ENCODE data around the gene OPHN1.

Gene OPHN1

DNA sequence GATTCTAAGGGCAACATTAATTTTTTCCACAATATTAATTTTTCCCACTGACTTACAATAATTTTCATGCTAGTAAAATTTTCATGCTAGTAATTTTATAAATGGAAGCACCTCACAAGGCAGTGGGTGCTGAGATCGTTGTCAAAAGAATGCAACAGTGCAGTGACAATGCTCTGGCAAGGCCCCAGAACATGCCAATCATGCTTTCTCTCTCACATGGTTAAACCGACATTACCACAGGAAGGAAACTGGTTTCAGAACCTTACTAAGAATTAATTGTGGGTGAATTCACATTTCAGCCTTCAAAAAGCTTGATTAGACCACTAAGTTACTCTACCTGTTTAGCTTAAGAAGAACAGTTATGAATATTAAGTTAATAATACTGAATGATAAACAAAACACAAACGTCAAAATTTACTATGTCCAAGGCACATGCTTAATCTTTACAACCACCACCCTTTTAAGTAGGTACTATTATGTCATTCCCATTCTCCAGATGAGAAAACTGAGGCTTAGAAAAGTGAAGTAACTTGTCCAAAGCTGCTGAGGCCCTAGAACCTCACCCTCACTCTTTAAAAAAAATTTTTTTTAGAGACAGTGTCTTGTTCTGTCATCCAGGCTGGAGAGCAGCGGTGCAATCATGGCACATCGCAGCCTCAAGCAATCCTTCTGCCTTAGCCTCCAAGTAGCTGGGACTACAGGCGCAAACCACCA is 10.0 kb upstream of the OPHN1 start:
- Histone ChIP-seq H3K9me3 (ENCODE audit: control insufficient read depth in 1 of 2, low read length in 2 of 2) (no peaks in the 10 kb centered on the region), H3K36me3 (ENCODE audit: control insufficient read depth in 1 of 2, insufficient read depth in 2 of 2, low read length in 2 of 2) (no peaks in the 10 kb centered on the region), H3K4me1 (ENCODE audit: control insufficient read depth in 1 of 2, insufficient read depth in 2 of 2, low read length in 2 of 2) (peaks cover 0 to 18% of the 10 kb centered on the region in 2 donors), H3K27ac (ENCODE audit: low read length) (no peak overlapping the region), H3K27me3 (ENCODE audit: low read depth, low read length) (no peaks in the 10 kb centered on the region), H3K4me3 (ENCODE audit: low read depth in 1 of 2, low read length in 2 of 2) (no peak overlapping the region)

DNA sequence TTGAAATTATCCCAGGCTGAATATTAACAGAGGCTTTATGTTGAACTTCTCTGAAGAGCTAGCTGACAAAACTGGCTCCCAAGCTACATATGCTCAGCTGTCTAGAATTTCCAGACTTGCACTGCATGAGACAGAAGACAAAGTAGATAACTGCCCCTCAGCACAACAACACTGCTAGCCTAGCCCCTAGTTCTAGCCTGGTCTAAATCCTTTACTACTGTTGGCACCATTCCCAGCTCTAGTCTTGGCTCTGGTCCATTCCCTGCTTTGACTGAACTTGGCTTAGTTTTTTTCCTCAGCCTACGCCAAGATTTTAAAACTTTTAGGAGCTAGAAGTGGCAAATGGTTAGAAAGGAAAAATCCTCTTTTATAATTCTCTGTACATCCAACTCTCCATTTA is 7.6 kb upstream of the OPHN1 start:
- Histone ChIP-seq H3K27me3 (ENCODE audit: low read depth, low read length) (no peaks in the 10 kb centered on the region), H3K4me1 (ENCODE audit: control insufficient read depth in 1 of 2, insufficient read depth in 2 of 2, low read length in 2 of 2) (peaks cover 0 to 18% of the 10 kb centered on the region in 2 donors), H3K4me3 (ENCODE audit: low read depth in 1 of 2, low read length in 2 of 2) (no peak overlapping the region), H3K9me3 (ENCODE audit: control insufficient read depth in 1 of 2, low read length in 2 of 2) (no peaks in the 10 kb centered on the region), H3K36me3 (ENCODE audit: control insufficient read depth in 1 of 2, insufficient read depth in 2 of 2, low read length in 2 of 2) (no peaks in the 10 kb centered on the region), H3K27ac (ENCODE audit: low read length) (no peak overlapping the region)

DNA sequence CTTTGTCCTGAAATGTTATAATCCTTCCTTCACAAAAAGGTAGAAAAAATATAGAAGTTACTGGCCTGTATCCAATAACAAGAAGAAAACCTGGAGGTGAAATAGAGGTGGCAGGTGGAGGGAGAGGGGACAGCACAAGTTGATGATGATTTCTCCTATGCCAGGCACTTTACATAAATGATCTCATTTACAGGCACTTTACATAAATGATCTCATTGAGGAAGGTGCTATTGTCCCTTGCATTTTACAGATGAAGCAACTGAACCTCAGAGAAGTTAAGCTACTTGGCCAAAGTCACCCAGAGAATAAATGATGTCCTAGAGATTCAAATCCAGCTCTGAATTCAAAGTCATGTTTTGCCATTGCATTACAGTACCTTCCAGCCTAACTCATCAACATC is 7.1 kb upstream of the OPHN1 start:
- Histone ChIP-seq H3K4me1 (ENCODE audit: control insufficient read depth in 1 of 2, insufficient read depth in 2 of 2, low read length in 2 of 2) (peaks cover 0 to 18% of the 10 kb centered on the region in 2 donors), H3K36me3 (ENCODE audit: control insufficient read depth in 1 of 2, insufficient read depth in 2 of 2, low read length in 2 of 2) (no peaks in the 10 kb centered on the region), H3K27me3 (ENCODE audit: low read depth, low read length) (no peaks in the 10 kb centered on the region), H3K9me3 (ENCODE audit: control insufficient read depth in 1 of 2, low read length in 2 of 2) (no peaks in the 10 kb centered on the region), H3K4me3 (ENCODE audit: low read depth in 1 of 2, low read length in 2 of 2) (no peak overlapping the region), H3K27ac (ENCODE audit: low read length) (no peak overlapping the region)

DNA sequence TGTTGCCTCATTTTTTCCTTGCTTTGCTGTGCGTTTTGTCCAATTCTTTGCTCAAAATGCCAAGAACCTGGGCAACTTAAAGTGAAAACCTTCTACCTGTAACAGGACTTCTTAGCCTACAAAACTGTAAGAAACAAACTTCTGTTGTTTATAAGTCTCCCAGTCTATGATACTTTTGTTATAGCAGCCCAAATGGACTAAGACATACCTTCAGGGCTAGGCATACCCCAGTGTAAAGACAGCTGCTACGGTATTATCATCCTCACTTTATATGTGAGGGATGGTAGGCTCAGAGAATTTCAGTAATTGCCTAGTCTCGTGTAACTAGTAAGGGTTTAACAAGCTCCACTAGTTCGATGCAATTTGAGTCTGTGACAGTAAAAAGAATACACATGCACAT is 6.0 kb upstream of the OPHN1 start:
- Histone ChIP-seq H3K27ac (ENCODE audit: low read length) (no peak overlapping the region), H3K27me3 (ENCODE audit: low read depth, low read length) (no peaks in the 10 kb centered on the region), H3K4me3 (ENCODE audit: low read depth in 1 of 2, low read length in 2 of 2) (no peak overlapping the region), H3K4me1 (ENCODE audit: control insufficient read depth in 1 of 2, insufficient read depth in 2 of 2, low read length in 2 of 2) (peaks cover 0 to 24% of the 10 kb centered on the region in 2 donors), H3K9me3 (ENCODE audit: control insufficient read depth in 1 of 2, low read length in 2 of 2) (no peaks in the 10 kb centered on the region), H3K36me3 (ENCODE audit: control insufficient read depth in 1 of 2, insufficient read depth in 2 of 2, low read length in 2 of 2) (no peaks in the 10 kb centered on the region)

DNA sequence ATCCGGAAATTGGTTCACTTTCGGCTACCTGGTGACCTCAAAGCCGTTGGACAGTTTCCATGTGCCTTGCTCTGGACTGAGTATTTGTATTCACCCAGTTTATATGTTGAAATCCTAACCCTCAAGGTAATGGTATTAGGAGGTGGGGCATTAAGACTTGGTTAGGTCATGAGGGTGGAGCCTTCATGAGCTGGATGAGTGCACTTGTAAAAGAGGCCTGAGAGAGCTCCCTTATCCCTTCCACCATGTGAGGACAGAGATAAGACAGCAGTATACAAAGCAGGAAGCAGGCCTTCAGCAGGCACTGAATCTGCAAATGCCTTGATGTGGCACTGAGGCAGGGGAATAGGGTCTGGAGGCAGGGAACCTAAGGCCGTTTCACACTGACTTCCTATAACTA is 5.3 kb upstream of the OPHN1 start:
- H3K27ac ChIP-seq (ENCODE audit: low read length) = no peak overlapping the region
- H3K36me3 ChIP-seq (ENCODE audit: control insufficient read depth in 1 of 2, insufficient read depth in 2 of 2, low read length in 2 of 2) = no peaks in the 10 kb centered on the region
- no peak overlapping the region for H3K4me3 ChIP-seq (ENCODE audit: low read depth in 1 of 2, low read length in 2 of 2)
- peaks cover 0 to 27% of the 10 kb centered on the region in 2 donors for H3K4me1 ChIP-seq (ENCODE audit: control insufficient read depth in 1 of 2, insufficient read depth in 2 of 2, low read length in 2 of 2)
- H3K9me3 ChIP-seq (ENCODE audit: control insufficient read depth in 1 of 2, low read length in 2 of 2) = no peaks in the 10 kb centered on the region
- H3K27me3 ChIP-seq (ENCODE audit: low read depth, low read length) = no peaks in the 10 kb centered on the region

DNA sequence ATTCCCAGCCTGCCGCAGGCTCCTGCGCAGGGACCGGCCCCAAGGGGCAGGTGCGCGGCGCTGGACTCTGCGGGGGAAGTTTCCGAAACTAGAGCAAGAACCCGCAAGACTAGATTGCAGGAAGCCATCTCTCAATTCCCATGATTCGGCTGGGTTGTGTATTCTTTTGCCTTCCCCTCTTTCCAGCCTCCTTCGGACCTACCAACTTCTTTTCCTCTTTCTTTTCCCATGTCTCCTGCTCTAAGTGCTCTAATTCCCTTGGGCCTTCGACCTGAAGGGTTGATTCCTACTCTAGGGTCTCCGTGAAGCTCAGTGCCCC is 645 bp upstream of the OPHN1 start:
- H3K4me3 ChIP-seq (ENCODE audit: low read depth in 1 of 2, low read length in 2 of 2) = peak overlapping the region; percentile 68 to 79
- H3K27ac ChIP-seq (ENCODE audit: low read length) = peak overlapping the region; percentile 75
- H3K27me3 ChIP-seq (ENCODE audit: low read depth, low read length) = no peaks in the 10 kb centered on the region
- H3K9me3 ChIP-seq (ENCODE audit: control insufficient read depth in 1 of 2, low read length in 2 of 2) = no peaks in the 10 kb centered on the region
- peaks cover 0 to 9% of the 10 kb centered on the region in 2 donors for H3K4me1 ChIP-seq (ENCODE audit: control insufficient read depth in 1 of 2, insufficient read depth in 2 of 2, low read length in 2 of 2)
- H3K36me3 ChIP-seq (ENCODE audit: control insufficient read depth in 1 of 2, insufficient read depth in 2 of 2, low read length in 2 of 2) = no peaks in the 10 kb centered on the region

DNA sequence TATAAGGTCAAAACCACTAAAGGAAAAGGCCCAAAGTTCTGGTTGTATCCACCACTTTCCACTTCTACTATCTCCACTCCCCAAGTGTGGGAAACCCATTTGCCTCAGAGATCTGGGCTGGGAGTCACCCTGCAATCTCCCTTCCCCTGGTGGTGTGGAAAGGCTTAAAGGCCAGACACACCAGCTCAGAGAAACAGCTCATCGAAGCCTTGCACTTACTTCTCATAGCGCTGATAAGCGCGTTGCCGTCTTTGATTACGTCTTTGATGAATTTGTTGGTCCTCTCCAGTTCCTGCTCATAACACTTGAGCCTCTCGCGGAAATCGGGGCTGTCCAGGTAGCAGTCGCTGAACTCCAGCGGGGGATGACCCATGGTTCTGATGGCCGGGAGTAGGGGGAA is 647 bp downstream of the OPHN1 start:
- Histone ChIP-seq H3K27ac (ENCODE audit: low read length) (peak overlapping the region; percentile 75), H3K27me3 (ENCODE audit: low read depth, low read length) (no peaks in the 10 kb centered on the region), H3K9me3 (ENCODE audit: control insufficient read depth in 1 of 2, low read length in 2 of 2) (no peaks in the 10 kb centered on the region), H3K36me3 (ENCODE audit: control insufficient read depth in 1 of 2, insufficient read depth in 2 of 2, low read length in 2 of 2) (no peaks in the 10 kb centered on the region), H3K4me1 (ENCODE audit: control insufficient read depth in 1 of 2, insufficient read depth in 2 of 2, low read length in 2 of 2) (peaks cover 0 to 9% of the 10 kb centered on the region in 2 donors), H3K4me3 (ENCODE audit: low read depth in 1 of 2, low read length in 2 of 2) (peak overlapping the region; percentile 68 to 79)

DNA sequence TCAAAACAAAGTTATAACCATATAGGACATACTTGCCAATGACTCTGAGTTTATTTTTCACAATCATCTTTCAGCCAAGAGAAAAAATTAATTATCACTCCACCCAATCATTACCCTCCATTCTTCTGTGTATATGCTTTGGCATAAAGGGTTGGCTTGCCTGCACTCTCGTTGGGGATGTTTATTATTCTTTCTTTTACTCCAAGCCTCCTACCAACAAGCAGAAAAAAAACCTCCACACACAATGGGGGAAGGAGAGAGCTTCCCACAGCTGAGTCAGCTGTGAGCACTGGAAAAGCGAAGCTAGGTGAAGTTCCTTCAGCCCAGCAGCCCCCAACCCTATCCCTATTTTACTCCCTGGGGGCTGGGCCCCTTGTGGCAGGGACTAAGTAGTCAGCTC is 1.5 kb downstream of the OPHN1 start:
- H3K27me3 ChIP-seq (ENCODE audit: low read depth, low read length) = no peaks in the 10 kb centered on the region
- H3K4me1 ChIP-seq (ENCODE audit: control insufficient read depth in 1 of 2, insufficient read depth in 2 of 2, low read length in 2 of 2) = peaks cover 0 to 9% of the 10 kb centered on the region in 2 donors
- H3K36me3 ChIP-seq (ENCODE audit: control insufficient read depth in 1 of 2, insufficient read depth in 2 of 2, low read length in 2 of 2) = no peaks in the 10 kb centered on the region
- H3K27ac ChIP-seq (ENCODE audit: low read length) = no peak overlapping the region
- peak overlapping the region in 1 of 2 donors; percentile 68 for H3K4me3 ChIP-seq (ENCODE audit: low read depth in 1 of 2, low read length in 2 of 2)
- H3K9me3 ChIP-seq (ENCODE audit: control insufficient read depth in 1 of 2, low read length in 2 of 2) = no peaks in the 10 kb centered on the region

DNA sequence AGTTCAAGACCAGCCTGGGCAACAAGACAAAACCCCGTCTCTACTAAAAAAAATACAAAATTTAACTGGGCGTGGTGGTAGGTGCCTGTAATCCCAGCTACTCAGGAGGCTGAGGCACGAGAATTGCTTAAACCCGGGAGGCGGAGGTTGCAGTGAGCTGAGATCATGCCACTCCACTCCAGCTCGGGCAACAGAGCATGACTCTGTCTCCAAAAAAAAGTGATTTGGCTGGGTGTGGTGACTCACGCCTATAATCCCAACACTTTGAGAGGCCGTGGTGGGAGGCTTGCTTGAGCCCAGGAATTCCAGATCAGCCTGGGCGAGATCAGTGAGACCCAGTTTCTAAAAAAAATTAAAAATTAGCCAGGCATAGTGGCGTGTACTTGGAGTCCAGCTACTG is 4.1 kb downstream of the OPHN1 start:
- no peak overlapping the region for H3K27ac ChIP-seq (ENCODE audit: low read length)
- no peaks in the 10 kb centered on the region for H3K27me3 ChIP-seq (ENCODE audit: low read depth, low read length)
- no peaks in the 10 kb centered on the region for H3K36me3 ChIP-seq (ENCODE audit: control insufficient read depth in 1 of 2, insufficient read depth in 2 of 2, low read length in 2 of 2)
- H3K4me3 ChIP-seq (ENCODE audit: low read depth in 1 of 2, low read length in 2 of 2) = no peak overlapping the region
- no peaks in the 10 kb centered on the region for H3K9me3 ChIP-seq (ENCODE audit: control insufficient read depth in 1 of 2, low read length in 2 of 2)
- H3K4me1 ChIP-seq (ENCODE audit: control insufficient read depth in 1 of 2, insufficient read depth in 2 of 2, low read length in 2 of 2) = peaks cover 0 to 1% of the 10 kb centered on the region in 2 donors

DNA sequence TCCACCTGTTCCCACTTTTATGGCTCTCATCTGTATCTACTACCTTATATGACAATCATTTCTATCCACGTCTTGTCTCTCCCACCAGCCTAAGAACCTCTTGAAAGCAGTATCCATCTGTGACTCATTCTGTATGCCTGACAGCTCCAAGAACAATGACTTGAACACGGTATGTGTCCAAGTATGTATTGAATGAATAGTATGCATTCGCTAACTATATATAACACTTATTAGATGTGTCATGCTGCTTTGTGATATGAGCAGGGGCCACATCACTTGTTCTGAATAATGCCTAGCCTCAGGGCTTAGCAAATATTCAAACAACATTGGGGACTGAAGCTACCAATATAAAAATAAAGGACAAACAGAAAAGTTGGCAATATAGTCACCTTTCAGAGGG is 4.9 kb downstream of the OPHN1 start:
- no peak overlapping the region for H3K4me3 ChIP-seq (ENCODE audit: low read depth in 1 of 2, low read length in 2 of 2)
- no peaks in the 10 kb centered on the region for H3K36me3 ChIP-seq (ENCODE audit: control insufficient read depth in 1 of 2, insufficient read depth in 2 of 2, low read length in 2 of 2)
- no peaks in the 10 kb centered on the region for H3K9me3 ChIP-seq (ENCODE audit: control insufficient read depth in 1 of 2, low read length in 2 of 2)
- H3K4me1 ChIP-seq (ENCODE audit: control insufficient read depth in 1 of 2, insufficient read depth in 2 of 2, low read length in 2 of 2) = no peaks in the 10 kb centered on the region
- H3K27me3 ChIP-seq (ENCODE audit: low read depth, low read length) = no peaks in the 10 kb centered on the region
- H3K27ac ChIP-seq (ENCODE audit: low read length) = no peak overlapping the region

DNA sequence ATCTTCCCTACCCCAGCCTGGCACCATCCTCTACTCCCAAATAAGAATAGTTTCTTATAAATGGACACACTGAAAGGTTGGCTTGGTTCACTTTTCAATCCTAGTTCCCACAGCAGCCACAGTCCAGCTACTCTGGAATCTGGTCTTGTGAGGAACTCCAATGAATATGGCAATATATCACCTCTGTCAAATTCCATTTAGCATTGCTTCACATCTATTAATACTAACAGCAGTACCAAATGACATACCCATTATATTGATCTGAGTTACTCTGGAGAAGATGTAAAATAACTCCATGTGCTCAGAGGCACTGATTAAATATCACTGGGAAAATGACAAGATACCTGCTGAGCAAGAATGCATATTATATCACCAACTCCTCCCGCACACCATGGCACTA is 8.6 kb downstream of the OPHN1 start:
- Histone ChIP-seq H3K9me3 (ENCODE audit: control insufficient read depth in 1 of 2, low read length in 2 of 2) (no peaks in the 10 kb centered on the region), H3K36me3 (ENCODE audit: control insufficient read depth in 1 of 2, insufficient read depth in 2 of 2, low read length in 2 of 2) (no peaks in the 10 kb centered on the region), H3K27ac (ENCODE audit: low read length) (no peak overlapping the region), H3K4me3 (ENCODE audit: low read depth in 1 of 2, low read length in 2 of 2) (no peak overlapping the region), H3K27me3 (ENCODE audit: low read depth, low read length) (no peaks in the 10 kb centered on the region), H3K4me1 (ENCODE audit: control insufficient read depth in 1 of 2, insufficient read depth in 2 of 2, low read length in 2 of 2) (peaks cover 0 to 11% of the 10 kb centered on the region in 2 donors)

DNA sequence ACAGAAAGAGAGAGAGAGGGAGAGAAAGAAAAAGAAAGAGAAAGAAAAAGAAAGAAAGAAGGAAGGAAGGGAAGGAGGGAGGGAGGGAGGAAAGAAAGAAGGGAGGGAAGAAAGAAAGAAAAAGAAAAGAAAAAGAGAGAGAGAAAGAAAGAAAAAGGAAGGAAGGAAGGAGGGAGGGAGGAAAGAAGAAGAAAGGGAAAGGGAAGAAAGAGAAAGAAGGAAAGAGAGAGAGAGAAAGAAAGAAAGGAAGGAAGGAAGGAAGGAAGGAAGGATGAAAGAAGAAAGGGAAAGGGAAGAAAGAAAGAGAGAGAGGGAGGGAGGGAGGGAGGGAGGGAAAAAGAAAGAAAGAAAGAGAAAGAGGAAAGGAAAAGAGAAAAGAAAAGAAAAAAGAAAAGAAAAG is 10.8 kb downstream of the OPHN1 start:
- H3K4me1 ChIP-seq (ENCODE audit: control insufficient read depth in 1 of 2, insufficient read depth in 2 of 2, low read length in 2 of 2) = peaks cover 0 to 11% of the 10 kb centered on the region in 2 donors

More for the DNA sequence above, 10.8 kb downstream of the OPHN1 start:
- H3K36me3 ChIP-seq (ENCODE audit: control insufficient read depth in 1 of 2, insufficient read depth in 2 of 2, low read length in 2 of 2) = no peaks in the 10 kb centered on the region
- no peaks in the 10 kb centered on the region for H3K9me3 ChIP-seq (ENCODE audit: control insufficient read depth in 1 of 2, low read length in 2 of 2)
- no peaks in the 10 kb centered on the region for H3K27me3 ChIP-seq (ENCODE audit: low read depth, low read length)
- H3K27ac ChIP-seq (ENCODE audit: low read length) = no peak overlapping the region
- no peak overlapping the region for H3K4me3 ChIP-seq (ENCODE audit: low read depth in 1 of 2, low read length in 2 of 2)
